Measurements from ENCODE around the gene NCF4.

DNA sequence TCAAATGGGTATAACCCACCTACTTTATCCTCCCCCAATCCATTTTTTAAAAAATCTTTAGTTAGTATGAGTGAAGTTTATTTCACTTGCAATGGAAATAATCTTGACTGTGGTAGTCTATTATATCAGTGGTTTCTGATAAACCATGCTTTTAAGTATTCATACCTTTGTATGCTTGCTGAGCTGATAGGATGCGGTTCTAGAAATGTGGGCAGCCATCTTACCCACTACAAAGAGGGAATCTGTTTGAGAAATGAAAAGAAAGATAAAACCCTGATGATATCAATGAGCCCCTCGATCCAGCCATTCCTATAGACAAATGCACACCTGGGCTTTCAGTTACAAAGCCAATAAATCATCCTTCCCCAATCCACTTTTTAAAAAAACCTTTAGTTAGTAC lies 30.2 kb upstream of the NCF4 start:
- TF ChIP-seq, protein P1, sequence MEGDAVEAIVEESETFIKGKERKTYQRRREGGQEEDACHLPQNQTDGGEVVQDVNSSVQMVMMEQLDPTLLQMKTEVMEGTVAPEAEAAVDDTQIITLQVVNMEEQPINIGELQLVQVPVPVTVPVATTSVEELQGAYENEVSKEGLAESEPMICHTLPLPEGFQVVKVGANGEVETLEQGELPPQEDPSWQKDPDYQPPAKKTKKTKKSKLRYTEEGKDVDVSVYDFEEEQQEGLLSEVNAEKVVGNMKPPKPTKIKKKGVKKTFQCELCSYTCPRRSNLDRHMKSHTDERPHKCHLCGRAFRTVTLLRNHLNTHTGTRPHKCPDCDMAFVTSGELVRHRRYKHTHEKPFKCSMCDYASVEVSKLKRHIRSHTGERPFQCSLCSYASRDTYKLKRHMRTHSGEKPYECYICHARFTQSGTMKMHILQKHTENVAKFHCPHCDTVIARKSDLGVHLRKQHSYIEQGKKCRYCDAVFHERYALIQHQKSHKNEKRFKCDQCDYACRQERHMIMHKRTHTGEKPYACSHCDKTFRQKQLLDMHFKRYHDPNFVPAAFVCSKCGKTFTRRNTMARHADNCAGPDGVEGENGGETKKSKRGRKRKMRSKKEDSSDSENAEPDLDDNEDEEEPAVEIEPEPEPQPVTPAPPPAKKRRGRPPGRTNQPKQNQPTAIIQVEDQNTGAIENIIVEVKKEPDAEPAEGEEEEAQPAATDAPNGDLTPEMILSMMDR (IDR thresholded peaks at IDR 0.05) = no peak
- TF ChIP-seq POLR2A (IDR thresholded peaks at IDR 0.05) = no peak
